DND-41 (cell line): ENCODE data around the gene PDXP.

Experiments used
- EZH2 ChIP-seq: IDR thresholded peaks from 3 replicates; pipeline ENCODE4 v1.6.1; 2012; ENCODE audit warnings: borderline replicate concordance, low read depth, mild to moderate bottlenecking, moderate library complexity, low read length, inconsistent platforms; ENCODE audit not compliant: severe bottlenecking
- TF ChIP-seq, protein P1 (sequence below): IDR thresholded peaks from 2 replicates; pipeline ENCODE4 v1.5.1; 2012; ENCODE audit warnings: borderline replicate concordance, low read length, moderate library complexity, mild to moderate bottlenecking; ENCODE audit not compliant: poor library complexity, severe bottlenecking; ENCODE audit errors: extremely low read depth

DNA sequence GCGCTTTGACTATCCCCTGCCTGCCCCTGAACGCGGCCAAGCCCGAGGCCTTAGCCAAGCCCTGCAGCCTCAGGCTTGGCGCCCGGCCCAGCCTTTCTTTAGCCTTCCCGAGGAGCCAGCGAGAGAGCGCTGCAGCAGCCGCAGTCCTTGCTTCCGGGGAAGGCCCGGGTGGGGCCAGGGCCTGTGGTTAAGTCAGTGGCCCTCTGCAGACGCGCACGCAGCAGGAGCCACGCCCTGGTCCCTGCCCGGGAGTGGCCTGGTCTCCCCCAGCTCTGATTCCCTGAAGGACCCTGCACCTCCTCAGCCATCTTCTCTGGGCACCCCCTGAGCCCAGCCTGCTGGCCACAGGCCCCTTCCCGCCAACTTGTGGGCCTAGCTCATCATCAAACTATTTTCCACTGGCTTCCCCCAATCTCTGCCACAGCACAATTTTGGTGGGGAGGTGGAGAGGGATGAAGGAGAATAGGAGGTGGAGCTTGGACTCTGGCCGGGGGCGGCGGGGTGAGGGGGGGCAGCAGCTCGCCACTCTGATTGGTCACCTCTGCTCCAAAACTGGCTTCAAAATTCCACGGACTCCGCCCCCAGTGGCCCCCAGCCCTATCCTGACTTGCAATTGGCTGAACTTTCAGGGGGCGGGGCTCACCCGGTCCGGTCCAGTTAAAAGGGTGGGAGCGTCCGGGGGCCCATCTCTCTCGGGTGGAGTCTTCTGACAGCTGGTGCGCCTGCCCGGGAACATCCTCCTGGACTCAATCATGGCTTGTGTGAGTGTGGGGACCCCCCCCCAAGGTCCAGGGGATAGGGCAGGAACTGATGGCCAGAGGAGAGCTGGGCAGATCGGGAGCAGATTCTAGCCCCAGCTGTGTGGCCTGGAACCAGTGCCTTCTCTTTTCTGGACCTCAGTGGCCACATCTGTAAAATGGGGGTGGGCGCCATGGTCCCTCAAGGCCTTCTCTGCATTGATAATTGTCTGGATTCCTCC, 16.7 kb downstream of the PDXP start, which contains the start of gene LGALS1:
- TF ChIP-seq, protein P1, sequence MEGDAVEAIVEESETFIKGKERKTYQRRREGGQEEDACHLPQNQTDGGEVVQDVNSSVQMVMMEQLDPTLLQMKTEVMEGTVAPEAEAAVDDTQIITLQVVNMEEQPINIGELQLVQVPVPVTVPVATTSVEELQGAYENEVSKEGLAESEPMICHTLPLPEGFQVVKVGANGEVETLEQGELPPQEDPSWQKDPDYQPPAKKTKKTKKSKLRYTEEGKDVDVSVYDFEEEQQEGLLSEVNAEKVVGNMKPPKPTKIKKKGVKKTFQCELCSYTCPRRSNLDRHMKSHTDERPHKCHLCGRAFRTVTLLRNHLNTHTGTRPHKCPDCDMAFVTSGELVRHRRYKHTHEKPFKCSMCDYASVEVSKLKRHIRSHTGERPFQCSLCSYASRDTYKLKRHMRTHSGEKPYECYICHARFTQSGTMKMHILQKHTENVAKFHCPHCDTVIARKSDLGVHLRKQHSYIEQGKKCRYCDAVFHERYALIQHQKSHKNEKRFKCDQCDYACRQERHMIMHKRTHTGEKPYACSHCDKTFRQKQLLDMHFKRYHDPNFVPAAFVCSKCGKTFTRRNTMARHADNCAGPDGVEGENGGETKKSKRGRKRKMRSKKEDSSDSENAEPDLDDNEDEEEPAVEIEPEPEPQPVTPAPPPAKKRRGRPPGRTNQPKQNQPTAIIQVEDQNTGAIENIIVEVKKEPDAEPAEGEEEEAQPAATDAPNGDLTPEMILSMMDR = no peak
- no peak for TF ChIP-seq EZH2
